GM13976 (cell line): ENCODE measurements around the gene DCBLD2.

Experiments used
- DNase-seq: peaks from one replicate; pipeline ENCODE4 v3.0.0; 2012; ENCODE audit warnings: low spot score
- CTCF ChIP-seq: IDR thresholded peaks from 2 replicates; pipeline ENCODE4 v1.5.1; 2012; ENCODE audit warnings: borderline replicate concordance, mild to moderate bottlenecking; ENCODE audit not compliant: insufficient read depth; ENCODE audit errors: extremely low read depth, missing control alignments, control extremely low read depth
- in situ Hi-C: fragments of 300-500 bp; cut with MboI; formaldehyde crosslinking; loops from one replicate; pipeline ENCODE4 v1.12.0; 2022; ENCODE audit warnings: low sequenced_read_pairs, mixed read lengths, inconsistent platforms; ENCODE audit not compliant: unreplicated experiment

DCBLD2 gene

DNA sequence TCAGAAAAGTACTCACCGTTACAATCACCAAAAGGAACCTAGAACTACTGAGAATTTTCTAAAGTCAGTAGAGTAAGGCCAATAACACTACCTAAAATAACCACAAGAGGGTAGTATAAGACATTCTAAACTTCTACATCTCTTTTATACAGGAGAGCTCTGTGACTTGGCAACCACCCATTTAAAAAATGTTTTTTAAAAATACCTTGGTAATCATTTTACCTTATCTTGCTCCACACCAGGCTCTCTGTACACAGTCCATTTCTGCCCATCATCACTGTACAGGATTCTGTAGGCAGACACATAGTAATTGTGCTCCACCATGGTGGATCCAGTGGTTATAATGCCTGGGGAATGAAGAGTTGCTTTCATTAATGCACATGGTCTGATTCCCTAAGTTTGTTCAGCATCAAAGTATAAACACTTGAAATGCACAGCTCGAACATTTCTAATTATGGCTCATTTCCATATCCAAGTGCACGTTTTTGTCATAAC is 83.9 kb downstream of the DCBLD2 start:
- peak; percentile 46 for DNase-seq
- in situ Hi-C loops, result loop anchor here (25.0 kb wide), 3 partner anchors 345 to 780 kb away; partner anchors contain the start of gene GABRR3
- TF ChIP-seq CTCF, result peak; percentile 34

- no peak for TF ChIP-seq CTCF
- in situ Hi-C loops, result loop anchor here (5.0 to 25.0 kb wide), 5 partner anchors 177 to 778 kb away; partner anchors contain the start of gene GABRR3
- DNase-seq, result no peak
Measured at GRCh38 chr3:98814817-98815420, 86.6 kb downstream of the DCBLD2 start.

GRCh38 chr3:98812851-98813374 is 88.6 kb downstream of the DCBLD2 start:
- TF ChIP-seq CTCF, result peak; percentile 15
- in situ Hi-C loops, result loop anchor here (5.0 to 25.0 kb wide), 5 partner anchors 179 to 776 kb away; partner anchors contain the start of gene GABRR3
- DNase-seq, result peak; percentile 13

DNA sequence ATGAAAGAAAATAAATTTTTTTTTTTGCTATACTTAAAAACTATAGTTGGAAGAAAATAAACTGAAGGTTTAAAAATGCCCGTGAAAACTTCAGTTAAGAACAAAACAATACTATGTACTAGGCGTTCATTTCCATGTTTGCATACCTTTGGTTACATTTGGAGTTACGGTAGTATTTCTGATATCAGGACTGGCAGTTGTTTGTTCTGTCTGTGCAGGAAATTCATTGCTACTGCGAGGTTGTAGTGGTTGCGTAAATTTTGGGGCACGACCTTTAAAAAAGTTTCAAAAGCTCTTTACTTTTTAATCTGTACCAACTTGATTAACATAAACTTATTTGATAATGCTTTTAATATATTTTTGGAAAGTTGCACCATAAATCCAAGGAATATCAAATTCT is 90.4 kb downstream of the DCBLD2 start:
- in situ Hi-C loops, result loop anchor here (5.0 to 25.0 kb wide), 5 partner anchors 181 to 774 kb away; partner anchors contain the start of gene GABRR3
- no peak for TF ChIP-seq CTCF
- DNase-seq, result no peak

- TF ChIP-seq CTCF, result no peak
Measured at GRCh38 chr3:98809557-98809956, 91.9 kb downstream of the DCBLD2 start.

DNA sequence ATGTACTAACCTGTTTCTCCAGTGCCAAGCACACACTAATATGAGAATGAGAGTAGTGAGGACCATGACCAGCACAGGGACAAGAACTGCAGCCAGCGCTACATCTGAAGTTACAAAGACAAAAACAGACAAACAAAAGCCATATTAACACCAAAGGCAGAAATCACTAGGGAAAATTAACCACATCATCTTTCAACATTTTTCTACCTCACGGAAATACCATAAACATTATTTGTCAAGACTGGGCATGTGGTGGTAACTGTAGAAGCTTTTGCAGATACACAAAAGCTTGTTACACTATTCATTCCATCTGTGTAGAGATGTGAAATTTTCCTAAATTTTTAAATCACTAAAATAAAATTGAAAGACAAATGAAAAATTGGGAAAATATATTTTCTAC is 93.4 kb downstream of the DCBLD2 start:
- DNase-seq, result no peak
- in situ Hi-C loops, result loop anchor here (25.0 kb wide), 3 partner anchors 354 to 771 kb away; partner anchors contain the start of gene GABRR3
- TF ChIP-seq CTCF, result no peak

More at GRCh38 chr3:98809557-98809956, 91.9 kb downstream of the DCBLD2 start:
- in situ Hi-C loops, result loop anchor here (25.0 kb wide), 3 partner anchors 353 to 772 kb away; partner anchors contain the start of gene GABRR3
- no peak for DNase-seq
